Activated T-helper 2 cell treated with anti-CD3 and anti-CD28 coated beads, Interferon-gamma antibody, Interleukin-2, Interleukin-4, amounts not matched to agents 10 μg/mL and 5 μg/mL and 100 μg/mL, durations not matched to agents 14 hours and 24 hours and 36 hours (primary cell): ENCODE measurements around the gene SLC12A9. TPM values are rescaled to one million over a fixed set of nuclear protein-coding genes. Genes with fewer than 3 reads are reported as not detected.

Source experiments
- DNase-seq: peaks from one replicate; pipeline ENCODE4 v3.0.0; 2021; ENCODE audit warnings: low spot score
- H3K27ac Mint-ChIP-seq: one replicate; pipeline ENCODE4 v1.8.0; 2021; ENCODE audit warnings: mixed read lengths
- H3K27me3 Mint-ChIP-seq: one replicate; pipeline ENCODE4 v1.8.0; 2021; ENCODE audit warnings: low read depth, mixed read lengths
- H3K36me3 Mint-ChIP-seq: one replicate; pipeline ENCODE4 v1.8.0; 2021; ENCODE audit warnings: low read depth, mixed read lengths
- H3K4me1 Mint-ChIP-seq: one replicate; pipeline ENCODE4 v1.8.0; 2021; ENCODE audit warnings: low read depth, mixed read lengths
- H3K4me3 Mint-ChIP-seq: one replicate; pipeline ENCODE4 v1.8.0; 2021; ENCODE audit warnings: low read depth, mild to moderate bottlenecking, moderate library complexity, mixed read lengths
- H3K9me3 Mint-ChIP-seq: one replicate; pipeline ENCODE4 v1.8.0; 2021; ENCODE audit warnings: mixed read lengths
- intact Hi-C: fragments of 100-400 bp; cut with micrococcal nuclease; formaldehyde crosslinking; loops from one replicate; pipeline ENCODE4 v1.15.1; 2023
- total RNA-seq: library from RNA; stranded (reverse); gene quantifications from 2 replicates; pipeline ENCODE4 v1.2.3, GENCODE V29; 2022

SLC12A9 gene
- total RNA-seq, 1 donor from 2014 or later, result 31.6 TPM

DNA sequence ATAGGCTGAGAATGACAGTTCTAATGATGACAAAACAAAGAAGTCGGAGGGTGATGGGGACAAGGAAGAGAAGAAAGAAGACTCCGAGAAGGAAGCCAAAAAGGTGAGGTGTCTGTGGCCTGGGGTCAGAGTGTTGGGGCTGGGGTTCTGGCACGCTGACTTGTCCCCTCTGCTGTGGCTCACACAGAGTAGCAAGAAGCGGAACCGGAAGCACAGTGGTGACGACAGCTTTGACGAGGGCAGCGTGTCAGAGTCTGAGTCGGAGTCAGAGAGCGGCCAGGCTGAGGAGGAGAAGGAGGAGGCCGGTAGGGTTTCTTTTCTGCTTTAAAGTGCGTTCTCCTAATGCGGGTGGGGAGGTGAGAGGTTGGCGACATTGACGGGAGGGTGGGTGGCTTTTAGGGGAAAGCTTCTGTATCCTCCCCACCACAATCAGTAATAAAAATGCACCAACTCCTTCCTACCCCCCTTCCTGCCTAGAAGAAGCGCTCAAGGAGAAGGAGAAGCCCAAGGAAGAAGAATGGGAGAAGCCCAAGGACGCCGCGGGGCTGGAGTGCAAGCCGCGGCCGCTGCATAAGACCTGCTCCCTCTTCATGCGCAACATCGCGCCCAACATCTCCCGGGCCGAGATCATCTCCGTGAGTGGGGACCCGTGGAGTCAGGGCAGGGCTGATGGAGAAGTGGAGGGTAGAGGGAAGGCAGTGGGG, 32.4 kb downstream of the SLC12A9 start:
- no peaks in the 10 kb centered on the region for H3K27me3 Mint-ChIP-seq
- DNase-seq, result no peak
- H3K9me3 Mint-ChIP-seq, result no peaks in the 10 kb centered on the region
- H3K4me3 Mint-ChIP-seq, result no peak overlapping the region
- intact Hi-C loops, result no loop called here
- peaks cover 87% of the 10 kb centered on the region for H3K36me3 Mint-ChIP-seq
- H3K27ac Mint-ChIP-seq, result peak overlapping the region; percentile 67
- H3K4me1 Mint-ChIP-seq, result peaks cover 45% of the 10 kb centered on the region

DNA sequence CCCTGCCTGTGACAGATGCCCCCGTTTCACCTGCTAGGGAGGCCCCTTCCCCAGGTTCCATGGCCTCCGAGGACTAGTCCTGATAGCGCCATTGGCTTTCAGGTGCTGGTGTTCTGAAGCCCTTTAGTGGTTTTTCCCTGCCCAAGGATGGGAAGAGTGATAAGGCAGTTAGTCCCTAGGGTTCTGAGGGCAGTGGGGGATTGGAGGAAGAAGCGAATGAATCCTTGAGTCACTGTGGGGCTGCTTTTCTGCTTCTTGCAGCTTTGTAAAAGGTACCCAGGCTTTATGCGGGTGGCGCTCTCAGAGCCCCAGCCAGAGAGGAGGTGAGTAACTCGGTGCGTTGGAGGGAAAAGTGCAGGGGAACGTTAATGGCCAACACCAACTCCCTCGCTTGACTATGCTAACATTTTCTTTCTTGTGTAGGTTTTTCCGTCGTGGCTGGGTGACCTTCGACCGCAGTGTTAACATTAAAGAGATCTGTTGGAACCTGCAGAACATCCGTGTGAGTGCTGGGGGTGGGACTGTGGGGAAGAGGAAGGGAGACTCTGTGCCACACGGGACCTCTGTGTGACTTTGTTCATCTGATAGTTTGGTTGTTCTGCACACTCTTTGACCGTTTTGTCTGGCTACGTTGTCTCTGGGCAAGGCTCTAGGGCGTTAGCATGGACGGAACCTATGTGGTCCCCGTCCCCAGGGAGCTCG, 33.1 kb downstream of the SLC12A9 start:
- Mint-ChIP-seq H3K27ac (peak overlapping the region; percentile 68), H3K4me3 (peak overlapping the region; percentile 15), H3K4me1 (peaks cover 46% of the 10 kb centered on the region), H3K36me3 (peaks cover 81% of the 10 kb centered on the region), H3K9me3 (no peaks in the 10 kb centered on the region), H3K27me3 (peaks cover 2% of the 10 kb centered on the region)
- intact Hi-C loops, result no loop called here
- DNase-seq, result no peak

DNA sequence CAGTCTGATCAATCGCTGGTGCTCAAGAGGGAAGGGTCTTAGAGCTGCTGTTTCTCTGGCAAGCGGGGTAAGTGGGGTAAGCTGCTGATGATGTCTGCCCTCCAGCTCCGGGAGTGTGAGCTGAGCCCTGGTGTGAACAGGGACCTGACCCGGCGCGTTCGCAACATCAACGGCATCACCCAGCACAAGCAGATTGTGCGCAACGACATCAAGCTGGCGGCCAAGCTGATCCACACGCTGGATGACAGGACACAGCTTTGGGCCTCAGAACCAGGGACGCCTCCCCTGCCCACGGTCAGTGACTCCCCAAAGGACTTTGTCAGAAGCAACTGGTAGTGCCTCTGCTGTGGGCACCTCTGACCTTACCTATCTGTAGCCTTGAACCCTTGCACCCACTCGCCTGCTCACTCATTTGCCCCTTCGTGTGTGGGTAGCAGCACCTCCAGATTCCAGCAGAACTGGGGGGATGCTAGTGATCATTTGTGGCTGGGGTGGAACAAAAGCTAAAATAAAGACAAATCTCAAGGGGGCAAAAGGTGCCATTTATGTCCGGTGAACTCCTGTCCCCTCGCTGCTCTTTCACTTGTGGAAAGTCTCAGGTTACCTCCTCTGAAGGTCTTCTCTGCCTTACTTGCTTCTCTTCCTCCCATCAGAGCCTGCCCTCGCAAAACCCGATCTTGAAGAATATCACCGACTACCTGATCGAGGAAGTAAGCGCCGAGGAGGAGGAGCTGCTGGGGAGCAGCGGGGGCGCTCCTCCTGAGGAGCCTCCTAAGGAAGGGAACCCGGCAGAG, 33.8 kb downstream of the SLC12A9 start:
- Mint-ChIP-seq H3K27me3 (peaks cover 5% of the 10 kb centered on the region), H3K9me3 (no peaks in the 10 kb centered on the region), H3K4me1 (peaks cover 49% of the 10 kb centered on the region), H3K36me3 (peaks cover 75% of the 10 kb centered on the region), H3K4me3 (peak overlapping the region; percentile 35), H3K27ac (peak overlapping the region; percentile 68)
- DNase-seq, result no peak
- intact Hi-C loops, result no loop called here

DNA sequence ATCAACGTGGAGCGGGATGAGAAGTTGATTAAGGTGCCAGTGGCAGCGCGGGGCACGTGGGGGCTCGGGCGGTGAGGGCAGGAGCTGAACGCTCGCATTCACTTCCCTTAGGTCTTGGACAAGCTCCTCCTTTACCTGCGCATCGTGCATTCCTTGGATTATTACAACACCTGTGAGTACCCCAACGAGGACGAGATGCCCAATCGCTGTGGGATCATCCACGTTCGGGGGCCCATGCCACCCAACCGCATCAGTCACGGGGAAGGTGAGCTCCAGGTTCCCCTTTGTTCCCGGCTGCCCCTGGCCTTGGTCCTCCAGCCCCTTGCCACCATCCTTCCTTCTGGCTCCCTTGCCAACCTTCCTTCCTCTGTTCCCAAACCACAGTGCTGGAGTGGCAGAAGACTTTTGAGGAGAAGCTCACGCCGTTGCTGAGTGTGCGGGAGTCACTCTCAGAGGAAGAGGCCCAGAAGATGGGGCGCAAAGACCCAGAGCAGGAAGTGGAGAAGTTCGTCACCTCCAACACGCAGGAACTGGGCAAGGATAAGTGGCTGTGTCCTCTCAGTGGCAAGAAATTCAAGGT, 34.5 kb downstream of the SLC12A9 start:
- Mint-ChIP-seq H3K9me3 (no peaks in the 10 kb centered on the region), H3K4me1 (peaks cover 49% of the 10 kb centered on the region), H3K36me3 (peaks cover 68% of the 10 kb centered on the region), H3K27me3 (peaks cover 11% of the 10 kb centered on the region), H3K27ac (peak overlapping the region; percentile 82), H3K4me3 (peak overlapping the region; percentile 79)
- DNase-seq, result no peak
- intact Hi-C loops, result loop anchor here (1.0 kb wide), 1 partner anchor 12 kb away; the partner anchor contains the start of gene SRRT

DNA sequence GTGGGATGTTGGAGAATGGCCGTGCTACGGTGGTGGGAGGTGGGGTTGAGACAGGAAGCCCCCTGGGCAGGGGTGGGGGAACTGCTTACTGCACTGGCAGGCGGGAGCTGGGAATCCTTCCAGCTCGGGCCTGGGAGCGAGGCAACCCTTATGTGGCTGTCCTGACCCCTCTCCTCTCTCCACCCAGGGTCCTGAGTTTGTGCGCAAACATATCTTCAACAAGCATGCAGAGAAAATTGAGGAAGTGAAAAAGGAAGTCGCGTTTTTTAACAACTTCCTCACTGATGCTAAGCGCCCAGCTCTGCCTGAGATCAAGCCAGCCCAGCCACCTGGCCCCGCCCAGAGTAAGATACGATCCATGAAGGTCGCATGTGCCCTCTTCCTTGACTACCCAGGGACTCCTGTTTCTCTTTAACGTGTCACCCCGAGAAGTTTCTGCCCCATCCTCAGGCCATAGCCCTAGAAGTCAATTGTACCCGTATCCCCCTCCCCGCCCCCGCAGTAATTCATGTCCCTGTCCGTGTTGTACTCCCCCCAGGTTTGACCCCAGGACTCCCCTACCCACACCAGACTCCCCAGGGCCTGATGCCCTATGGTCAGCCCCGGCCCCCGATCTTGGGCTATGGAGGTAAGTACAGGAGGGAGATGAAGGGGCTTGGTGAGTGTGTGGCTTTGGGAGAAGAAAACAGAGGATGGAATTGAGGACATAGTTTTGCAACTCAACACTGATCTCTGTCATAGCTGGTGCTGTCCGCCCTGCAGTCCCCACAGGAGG, 35.2 kb downstream of the SLC12A9 start:
- H3K9me3 Mint-ChIP-seq, result no peaks in the 10 kb centered on the region
- H3K4me3 Mint-ChIP-seq, result peak overlapping the region; percentile 79
- DNase-seq, result peak; percentile 67
- peak overlapping the region; percentile 82 for H3K27ac Mint-ChIP-seq
- peaks cover 49% of the 10 kb centered on the region for H3K4me1 Mint-ChIP-seq
- peaks cover 61% of the 10 kb centered on the region for H3K36me3 Mint-ChIP-seq
- H3K27me3 Mint-ChIP-seq, result peaks cover 16% of the 10 kb centered on the region
- intact Hi-C loops, result loop anchor here (1.0 to 2.0 kb wide), 2 partner anchors 12 to 283 kb away; partner anchors contain the start of gene SRRT

DNA sequence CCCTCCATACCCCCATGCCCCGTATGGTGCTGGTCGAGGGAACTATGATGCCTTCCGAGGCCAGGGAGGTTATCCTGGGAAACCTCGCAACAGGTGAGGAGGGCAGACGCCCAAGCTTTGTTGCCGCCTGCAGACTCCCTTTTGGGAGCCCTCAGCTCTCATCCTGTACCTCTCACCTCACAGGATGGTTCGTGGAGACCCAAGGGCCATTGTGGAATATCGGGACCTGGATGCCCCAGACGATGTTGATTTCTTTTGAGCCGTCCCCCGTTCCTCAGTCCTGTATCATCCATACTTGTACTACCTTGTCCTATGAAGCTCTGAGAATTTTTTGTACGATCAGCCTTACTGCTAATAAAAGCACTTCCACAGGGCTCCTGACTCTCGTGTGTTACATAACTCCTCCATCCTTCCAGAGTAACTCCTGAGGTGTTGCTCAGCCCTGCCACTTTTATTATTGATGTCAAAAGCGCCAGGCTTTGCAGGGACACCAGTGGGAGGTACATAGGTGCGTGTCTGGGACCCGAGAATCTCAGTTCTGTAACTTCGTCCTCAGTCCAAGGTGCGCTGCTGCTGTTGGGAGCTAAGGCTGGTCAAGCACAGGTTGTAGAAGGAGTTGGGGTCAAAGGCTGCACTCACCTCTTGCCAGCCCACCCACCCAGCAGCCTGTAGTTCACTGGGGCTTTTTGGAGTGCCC, 35.9 kb downstream of the SLC12A9 start:
- intact Hi-C loops, result loop anchor here (2.0 kb wide), 1 partner anchor 282 kb away; no protein-coding TSS in a partner anchor
- Mint-ChIP-seq H3K27ac (peak overlapping the region; percentile 82), H3K4me1 (peaks cover 46% of the 10 kb centered on the region), H3K4me3 (peak overlapping the region; percentile 79), H3K9me3 (no peaks in the 10 kb centered on the region), H3K36me3 (peaks cover 54% of the 10 kb centered on the region), H3K27me3 (peaks cover 20% of the 10 kb centered on the region)
- no peak for DNase-seq

DNA sequence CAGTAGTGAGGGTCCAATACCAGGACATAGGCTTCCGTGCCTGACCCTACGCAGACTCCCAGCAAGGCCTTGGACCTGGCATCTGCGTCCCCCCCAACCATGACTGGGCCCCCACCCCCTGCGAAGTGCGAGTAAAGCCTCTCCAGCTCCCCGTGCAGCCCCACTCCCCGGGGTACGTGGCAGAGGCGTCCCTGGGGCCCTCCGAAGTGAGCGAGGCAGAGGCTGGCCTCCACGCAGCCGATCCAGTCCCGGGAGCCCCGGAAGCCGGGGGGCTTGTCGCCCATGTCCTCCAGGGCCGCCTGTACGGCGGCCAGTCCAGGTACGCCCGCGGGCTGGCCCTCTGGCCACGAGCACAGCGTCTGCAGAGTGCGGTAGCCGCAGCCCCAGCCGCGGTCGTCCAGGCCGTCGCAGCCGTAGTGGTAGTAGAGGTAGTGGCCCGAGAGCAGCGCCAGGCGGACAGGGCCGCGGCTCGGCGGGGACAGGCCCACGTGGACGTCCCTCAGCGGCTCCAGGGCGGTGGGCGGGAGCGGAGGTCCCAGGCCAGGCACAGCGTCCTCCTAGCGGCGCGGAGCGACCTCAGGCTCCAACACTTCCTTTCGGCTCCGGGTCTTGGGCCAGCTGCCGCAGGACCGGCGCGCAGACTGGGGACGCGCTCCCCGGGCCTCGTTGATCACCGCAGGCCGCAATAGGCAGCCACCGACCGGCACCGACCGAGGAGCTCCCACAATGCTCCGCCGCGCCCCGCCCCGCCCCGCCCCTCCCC, 36.7 kb downstream of the SLC12A9 start, which contains the start of gene UFSP1:
TSS of gene UFSP1 (minus strand) at position 728 of the 763 bp plus-strand sequence. CDS start at position 284, 444 bp downstream.
- peaks cover 26% of the 10 kb centered on the region for H3K27me3 Mint-ChIP-seq
- intact Hi-C loops, result loop anchor here (1.0 to 2.0 kb wide), 2 partner anchors 128 to 282 kb away; no protein-coding TSS in a partner anchor
- no peaks in the 10 kb centered on the region for H3K9me3 Mint-ChIP-seq
- peaks cover 47% of the 10 kb centered on the region for H3K36me3 Mint-ChIP-seq
- DNase-seq, result no peak
- H3K27ac Mint-ChIP-seq, result peak within 1 kb of the TSS; percentile 82
- H3K4me1 Mint-ChIP-seq, result peaks cover 46% of the 10 kb centered on the region
- H3K4me3 Mint-ChIP-seq, result peak within 1 kb of the TSS; percentile 79

DNA sequence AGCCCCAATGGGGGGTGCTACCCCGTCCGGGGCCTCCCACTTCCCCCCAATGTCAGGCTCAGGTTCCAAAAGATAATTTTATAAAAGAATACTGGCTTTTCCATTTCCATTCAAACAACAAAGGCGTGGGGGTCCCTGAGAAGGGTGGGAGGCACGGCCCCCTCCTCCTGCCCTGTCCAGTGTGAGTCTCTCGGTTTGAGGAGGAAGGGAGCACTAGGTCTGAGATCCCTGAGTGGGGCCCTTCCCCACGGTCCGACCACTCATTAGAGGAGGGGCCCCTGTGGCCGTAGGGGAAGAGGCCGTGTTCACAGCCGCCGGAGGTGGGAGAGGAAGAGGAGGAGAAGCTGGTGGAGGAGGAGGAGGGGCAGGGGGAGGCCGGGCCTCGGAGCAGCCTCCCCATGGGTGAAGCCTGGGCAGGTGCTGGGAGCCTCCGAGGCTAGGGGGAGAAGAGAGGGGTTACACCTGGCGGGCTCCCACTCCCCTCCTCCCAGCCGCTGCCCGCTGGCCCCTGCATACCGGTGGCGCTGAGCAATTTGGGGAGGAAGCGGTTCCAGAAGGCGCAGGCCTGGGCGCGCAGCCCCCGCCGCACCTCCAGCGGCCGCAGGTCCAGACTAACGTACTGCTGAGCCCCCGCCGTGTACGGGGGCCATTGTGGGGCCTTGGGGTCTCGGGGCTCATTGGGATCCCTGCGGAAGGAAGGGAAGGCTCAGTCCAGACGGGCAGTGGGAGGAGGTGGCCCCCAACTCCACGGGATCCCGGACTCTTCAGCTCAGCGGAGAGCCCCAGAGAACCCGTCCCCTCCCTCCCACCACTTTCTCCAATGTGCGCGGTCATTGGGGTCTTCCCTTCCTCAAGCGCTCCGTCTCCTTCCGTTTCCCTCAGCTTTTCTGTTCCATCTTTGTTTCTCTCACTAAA, 38.4 kb downstream of the SLC12A9 start:
- Mint-ChIP-seq H3K36me3 (peaks cover 29% of the 10 kb centered on the region), H3K27me3 (peaks cover 31% of the 10 kb centered on the region), H3K4me3 (peak overlapping the region; percentile 79), H3K9me3 (no peaks in the 10 kb centered on the region), H3K4me1 (peaks cover 37% of the 10 kb centered on the region), H3K27ac (peak overlapping the region; percentile 67)
- intact Hi-C loops, result no loop called here
- DNase-seq, result no peak

DNA sequence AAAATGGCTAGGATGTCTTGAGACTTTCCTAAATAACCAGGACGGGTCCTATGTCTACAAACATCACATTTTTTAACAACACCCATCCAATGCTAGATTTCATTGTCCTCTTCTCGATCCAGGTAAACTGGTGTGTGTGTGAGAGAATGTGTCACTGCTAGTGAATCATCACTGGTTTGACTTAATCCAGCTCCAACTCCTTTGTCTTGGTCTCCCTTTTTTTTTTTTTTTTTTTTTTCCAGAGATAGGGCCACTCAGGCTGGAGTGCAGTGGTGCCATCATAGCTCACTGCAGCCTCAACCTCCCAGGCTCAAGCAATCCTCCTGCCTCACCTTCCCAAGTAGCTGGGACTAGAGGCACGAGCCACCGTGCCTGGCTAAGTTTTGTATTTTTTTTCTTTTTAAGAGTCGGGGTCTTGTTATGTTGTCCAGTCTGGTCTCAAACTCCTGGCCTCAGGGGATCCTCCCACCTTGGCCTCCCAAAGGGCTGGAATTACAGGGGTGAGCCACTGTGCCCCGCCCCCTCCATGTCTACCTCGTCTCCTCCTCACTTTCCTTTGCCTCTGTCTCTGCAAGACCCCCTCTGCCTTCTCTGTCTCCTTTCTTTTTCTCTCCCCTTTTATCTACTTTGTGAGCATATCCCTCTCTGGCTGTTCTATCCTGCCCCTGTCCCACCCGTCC, 39.2 kb downstream of the SLC12A9 start:
- no peak for DNase-seq
- H3K27ac Mint-ChIP-seq, result peak overlapping the region; percentile 67
- intact Hi-C loops, result no loop called here
- H3K27me3 Mint-ChIP-seq, result peaks cover 37% of the 10 kb centered on the region
- H3K4me1 Mint-ChIP-seq, result peaks cover 35% of the 10 kb centered on the region
- H3K9me3 Mint-ChIP-seq, result no peaks in the 10 kb centered on the region
- peaks cover 21% of the 10 kb centered on the region for H3K36me3 Mint-ChIP-seq
- H3K4me3 Mint-ChIP-seq, result peak overlapping the region; percentile 77
